ENCODE data around the gene EML4.

EML4 gene

GRCh38 chr2:42339191-42339912 is 170.2 kb downstream of the EML4 start:
- DNase-seq = no peak

GRCh38 chr2:42340045-42340937 is 171.1 kb downstream of the EML4 start:
- H3K4me2 ChIP-seq (ENCODE audit: low read depth, low read length) = no peak overlapping the region
- H3K27ac ChIP-seq (ENCODE audit: low read length) = no peak overlapping the region
- DNase-seq = no peak
- no peak overlapping the region for H2AFZ ChIP-seq (ENCODE audit: low read length)
- H3F3A ChIP-seq (ENCODE audit: insufficient read depth, low read length) = no peaks in the 10 kb centered on the region
- H3K4me3 ChIP-seq (ENCODE audit: low read length) = no peak overlapping the region
- no peaks in the 10 kb centered on the region for H3K36me3 ChIP-seq (replicated peaks; ENCODE audit: insufficient read depth, low read length)
- 0 out of 2 replicates have a peak, but pooled peaks cover 11% of the 10 kb centered on the region for H3K79me2 ChIP-seq (ENCODE audit: low read length)
- TF ChIP-seq CTCF (IDR thresholded peaks at IDR 0.05; ENCODE audit: low read length) = no peak
- no peak for TF ChIP-seq EZH2phosphoT487 (IDR thresholded peaks at IDR 0.05; ENCODE audit: low read length)
- TF ChIP-seq EZH2 (optimal IDR thresholded peaks at IDR 0.05; ENCODE audit: low read depth, low read length) = no peak
- H4K20me1 ChIP-seq (ENCODE audit: insufficient read depth, low read length) = no peaks in the 10 kb centered on the region
- no peak overlapping the region for H3K9ac ChIP-seq (ENCODE audit: low read length)
- no peaks in the 10 kb centered on the region for H3K9me3 ChIP-seq (replicated peaks; ENCODE audit: insufficient read depth, low read length)
- no peaks in the 10 kb centered on the region for H3K27me3 ChIP-seq (replicated peaks; ENCODE audit: insufficient read depth, low read length)
- H3K9me2 ChIP-seq (replicated peaks; ENCODE audit: insufficient read depth, low read length) = no peaks in the 10 kb centered on the region
- H3K4me1 ChIP-seq (ENCODE audit: low read length) = no peaks in the 10 kb centered on the region

More at GRCh38 chr2:42339191-42339912, 170.2 kb downstream of the EML4 start:
- Histone ChIP-seq H3F3A (ENCODE audit: insufficient read depth, low read length) (no peaks in the 10 kb centered on the region), H3K9ac (ENCODE audit: low read length) (no peak overlapping the region), H4K20me1 (ENCODE audit: insufficient read depth, low read length) (no peaks in the 10 kb centered on the region), H3K9me2 (replicated peaks; ENCODE audit: insufficient read depth, low read length) (no peaks in the 10 kb centered on the region), H3K36me3 (replicated peaks; ENCODE audit: insufficient read depth, low read length) (no peaks in the 10 kb centered on the region), H3K79me2 (ENCODE audit: low read length) (0 out of 2 replicates have a peak, but pooled peaks cover 11% of the 10 kb centered on the region), H3K4me2 (ENCODE audit: low read depth, low read length) (no peak overlapping the region), H3K27me3 (replicated peaks; ENCODE audit: insufficient read depth, low read length) (no peaks in the 10 kb centered on the region), H3K4me1 (ENCODE audit: low read length) (no peaks in the 10 kb centered on the region), H3K27ac (ENCODE audit: low read length) (no peak overlapping the region), H2AFZ (ENCODE audit: low read length) (no peak overlapping the region), H3K4me3 (ENCODE audit: low read length) (no peak overlapping the region), H3K9me3 (replicated peaks; ENCODE audit: insufficient read depth, low read length) (no peaks in the 10 kb centered on the region)
- TF ChIP-seq CTCF (IDR thresholded peaks at IDR 0.05; ENCODE audit: low read length) (no peak), EZH2 (optimal IDR thresholded peaks at IDR 0.05; ENCODE audit: low read depth, low read length) (no peak), EZH2phosphoT487 (IDR thresholded peaks at IDR 0.05; ENCODE audit: low read length) (no peak)

- Histone ChIP-seq H3K4me1 (ENCODE audit: low read length) (no peaks in the 10 kb centered on the region), H2AFZ (ENCODE audit: low read length) (no peak overlapping the region), H3K9ac (ENCODE audit: low read length) (no peak overlapping the region), H3K79me2 (ENCODE audit: low read length) (0 out of 2 replicates have a peak, but pooled peaks cover 19% of the 10 kb centered on the region), H3K4me3 (ENCODE audit: low read length) (no peak overlapping the region), H3K9me2 (replicated peaks; ENCODE audit: insufficient read depth, low read length) (no peaks in the 10 kb centered on the region), H3K27me3 (replicated peaks; ENCODE audit: insufficient read depth, low read length) (no peaks in the 10 kb centered on the region), H4K20me1 (ENCODE audit: insufficient read depth, low read length) (no peaks in the 10 kb centered on the region), H3K36me3 (replicated peaks; ENCODE audit: insufficient read depth, low read length) (no peaks in the 10 kb centered on the region), H3K9me3 (replicated peaks; ENCODE audit: insufficient read depth, low read length) (no peaks in the 10 kb centered on the region), H3K27ac (ENCODE audit: low read length) (no peak overlapping the region), H3F3A (ENCODE audit: insufficient read depth, low read length) (no peaks in the 10 kb centered on the region), H3K4me2 (ENCODE audit: low read depth, low read length) (no peak overlapping the region)
- TF ChIP-seq CTCF (IDR thresholded peaks at IDR 0.05; ENCODE audit: low read length) (no peak), EZH2 (optimal IDR thresholded peaks at IDR 0.05; ENCODE audit: low read depth, low read length) (no peak), EZH2phosphoT487 (IDR thresholded peaks at IDR 0.05; ENCODE audit: low read length) (no peak)
- DNase-seq = no peak
Observed at GRCh38 chr2:42340938-42341636, 171.9 kb downstream of the EML4 start.

Measured in MM.1S (cell line).